IPS DF 19.7 (cell line): ENCODE data around the gene GRM4.

Source experiments
- DNase-seq: peaks from one replicate; pipeline ENCODE4 v3.0.0-alpha.2; 2013; ENCODE audit warnings: low read depth, low spot score

GRM4 gene

DNA sequence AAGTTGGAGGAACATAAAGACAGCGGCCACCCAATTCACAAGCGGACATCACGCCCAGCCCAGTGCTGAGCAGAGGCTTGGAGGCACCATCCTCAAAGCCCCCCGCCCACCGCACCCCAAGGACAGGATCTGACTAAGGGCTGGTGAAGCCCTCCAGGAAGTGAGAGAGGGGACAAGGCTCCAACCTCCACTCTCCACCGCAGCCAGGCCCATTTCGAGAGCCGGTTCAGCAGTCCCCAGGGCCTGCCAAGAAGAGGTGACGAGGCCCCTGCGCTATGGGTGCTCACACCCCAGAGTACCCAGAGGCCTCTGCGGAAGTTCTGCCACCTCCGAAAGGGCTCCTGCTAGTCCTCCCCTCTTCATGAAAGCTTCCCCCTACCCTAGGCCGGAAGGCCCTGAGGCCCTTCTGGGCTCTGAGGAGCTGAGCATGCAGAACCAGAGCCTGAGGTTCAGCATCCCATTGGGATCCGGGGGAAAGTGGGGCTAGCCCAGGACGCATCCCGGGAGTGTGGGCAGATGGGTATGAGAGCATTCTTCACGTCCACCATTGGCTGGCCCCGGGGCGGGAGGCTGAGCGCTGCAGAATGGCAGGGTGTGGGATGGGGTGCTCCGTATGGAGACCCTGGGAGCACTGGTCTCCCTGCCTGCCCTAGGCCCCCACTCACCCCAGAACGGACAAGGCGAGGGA, 2.5 kb downstream of the GRM4 start:
- no peak for DNase-seq

DNA sequence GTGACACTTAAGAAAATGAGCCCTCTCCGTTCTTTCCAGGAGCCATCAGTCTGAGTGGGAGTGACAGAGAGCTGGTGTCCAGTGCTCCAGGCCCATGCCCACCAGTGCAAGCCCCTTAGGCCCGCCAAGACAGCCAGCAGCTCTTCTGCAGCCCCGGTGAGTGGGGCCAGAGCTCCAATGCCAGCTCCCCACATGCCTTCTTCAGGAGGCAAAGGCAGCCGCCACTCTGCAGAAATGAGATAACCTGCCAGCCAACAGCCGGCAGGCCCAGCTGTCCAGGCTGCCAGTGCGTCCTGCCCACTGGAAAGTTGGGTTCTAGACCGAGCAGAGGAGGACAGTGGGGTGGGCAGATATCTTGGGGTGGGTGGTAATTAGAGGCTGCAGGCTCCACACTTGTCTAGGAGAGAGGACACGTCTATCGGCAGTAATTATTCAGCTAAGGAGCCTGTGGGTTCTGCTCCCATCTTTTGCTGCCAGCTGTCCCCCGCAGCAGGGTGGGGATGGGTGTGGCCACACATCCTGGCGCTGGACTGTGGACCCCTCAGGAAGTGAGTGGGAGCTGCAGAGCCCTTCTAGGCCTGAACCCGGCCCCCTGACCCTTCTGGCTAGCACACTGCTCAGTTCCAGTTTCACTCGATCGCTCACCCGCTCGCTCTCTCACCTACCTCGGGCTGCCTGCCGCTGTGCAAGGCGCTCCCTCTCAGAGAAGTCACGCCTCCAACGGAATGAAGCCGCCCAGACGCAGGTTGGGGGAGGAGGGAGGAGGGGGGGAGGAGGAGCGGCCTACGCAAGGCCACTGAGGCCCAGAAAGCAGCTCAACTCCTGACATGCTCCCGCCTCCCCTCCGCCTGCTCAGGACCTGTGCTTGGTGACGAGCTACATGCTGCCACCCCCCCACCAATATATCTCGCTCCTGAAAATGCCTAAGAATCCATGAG, 3.6 kb downstream of the GRM4 start:
- no peak for DNase-seq

DNA sequence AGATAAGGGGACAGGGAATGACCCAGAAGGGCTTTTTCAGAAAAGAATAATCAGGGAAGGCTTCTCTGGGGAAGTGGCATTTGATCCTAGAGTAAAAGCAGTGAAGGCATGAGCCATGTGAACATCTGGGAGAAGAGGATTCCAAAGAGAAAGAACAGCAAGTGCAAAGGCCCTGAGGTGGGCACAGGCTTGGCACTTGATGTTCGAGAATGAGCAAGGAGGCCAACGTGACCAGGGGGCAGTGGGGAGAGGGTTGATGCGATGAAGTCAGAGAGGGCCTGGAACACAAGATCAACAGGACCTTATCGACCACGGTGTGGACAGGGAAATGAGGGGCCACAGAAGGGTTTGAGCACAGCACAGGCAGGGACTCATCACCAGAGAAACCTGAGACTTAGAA, 5.8 kb downstream of the GRM4 start:
- DNase-seq = no peak

DNA sequence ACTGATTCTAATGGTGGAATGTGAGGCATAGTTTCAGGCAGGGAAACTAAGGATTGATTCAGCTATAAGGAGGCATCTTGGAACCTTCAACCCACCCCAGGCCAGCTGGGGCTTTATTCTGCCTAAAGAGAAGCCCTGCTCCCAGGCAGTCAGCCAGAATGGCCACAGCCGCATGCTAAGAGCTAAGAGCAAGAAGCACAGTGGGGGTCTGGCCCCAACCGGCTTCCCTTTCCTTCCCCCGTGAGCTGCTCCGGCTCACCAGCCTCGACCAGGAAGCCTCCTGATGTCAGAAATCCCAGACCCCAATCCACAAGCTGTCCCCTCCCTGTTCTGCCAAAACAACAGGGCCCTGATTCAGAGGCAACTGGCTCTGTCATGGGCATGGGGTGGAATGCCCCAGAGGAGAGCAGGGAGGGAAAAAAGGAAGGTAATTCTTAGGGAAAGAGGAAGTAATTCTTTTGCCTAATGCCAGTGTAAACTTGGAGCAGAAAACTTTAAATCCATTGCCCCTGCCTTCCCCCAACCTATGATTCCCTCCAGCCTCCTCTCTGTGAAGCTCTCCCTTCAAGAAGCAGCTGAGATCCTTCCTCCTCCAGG, 6.9 kb downstream of the GRM4 start:
- DNase-seq = no peak

DNA sequence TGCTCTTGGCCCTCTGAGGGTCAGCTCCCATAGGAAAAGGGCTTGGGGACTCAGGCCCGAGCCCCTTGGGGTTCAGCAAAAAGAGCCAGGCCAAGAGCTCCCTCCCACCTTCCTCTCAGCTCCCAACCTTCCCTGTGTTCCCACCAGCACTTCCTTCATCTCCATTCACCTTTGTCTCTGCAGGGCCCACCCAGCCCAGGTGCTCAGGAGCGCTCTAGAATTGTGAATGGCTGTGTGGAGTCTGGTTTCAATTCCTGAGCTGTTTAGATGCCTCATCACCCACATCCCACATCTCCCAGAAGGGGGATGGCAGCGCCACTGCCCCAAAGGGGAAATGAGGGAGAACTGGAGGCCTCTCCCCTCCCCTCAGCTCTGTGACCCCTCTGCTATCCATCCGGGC, 7.7 kb downstream of the GRM4 start:
- DNase-seq = no peak

DNA sequence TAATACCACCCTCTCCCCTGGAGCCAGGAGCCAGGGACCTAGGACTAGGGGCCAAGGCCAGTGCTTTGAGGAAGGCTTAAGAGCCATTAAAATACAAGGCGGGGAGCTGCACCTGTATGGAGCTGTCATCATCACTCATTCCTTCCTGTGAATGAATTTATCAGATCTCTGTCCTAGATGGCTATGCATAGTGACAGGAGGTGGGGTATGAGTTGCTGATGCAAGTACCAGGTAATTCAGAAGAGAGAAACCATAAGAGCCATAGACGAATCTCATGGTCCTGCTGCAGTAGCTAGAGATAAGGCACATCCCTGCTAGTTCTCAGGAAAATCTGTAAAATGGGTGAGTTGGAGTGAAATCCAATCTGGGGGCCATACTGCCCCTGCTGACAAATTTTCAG, 10.3 kb downstream of the GRM4 start:
- DNase-seq = no peak

DNA sequence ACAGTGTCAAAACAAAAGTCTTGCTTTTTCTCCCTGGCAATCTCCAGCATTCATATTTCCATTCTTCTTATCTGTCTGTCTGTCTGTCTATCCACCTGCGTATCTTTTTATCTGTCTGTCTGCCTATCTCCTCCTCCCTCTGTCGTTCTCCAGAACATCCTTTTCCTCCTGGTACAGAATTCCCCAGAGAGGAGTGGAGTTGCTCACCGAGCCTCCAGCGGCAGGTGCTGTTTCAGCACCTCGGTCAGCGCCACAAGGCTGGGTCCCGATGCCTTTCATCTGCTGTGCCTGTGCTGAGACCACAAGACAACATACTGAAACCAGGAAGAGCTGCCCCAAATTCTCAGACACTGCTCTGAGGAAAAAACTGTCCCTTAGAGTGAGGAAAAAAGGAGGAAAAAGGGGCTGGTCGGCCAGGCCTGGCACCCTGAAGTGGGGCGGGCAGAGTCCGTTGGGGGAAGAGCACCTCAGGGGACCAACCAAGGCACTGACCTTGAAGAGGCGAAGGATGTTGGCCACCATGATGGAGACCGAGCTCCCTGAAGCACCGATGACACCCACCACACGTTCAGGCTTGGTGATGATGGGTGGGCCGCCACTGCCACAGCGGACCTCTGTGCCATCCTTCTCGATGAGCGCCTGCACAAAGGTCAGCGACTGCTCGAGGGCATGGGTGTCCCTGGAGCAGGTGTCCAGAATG, 13.3 kb downstream of the GRM4 start:
- DNase-seq = no peak

DNA sequence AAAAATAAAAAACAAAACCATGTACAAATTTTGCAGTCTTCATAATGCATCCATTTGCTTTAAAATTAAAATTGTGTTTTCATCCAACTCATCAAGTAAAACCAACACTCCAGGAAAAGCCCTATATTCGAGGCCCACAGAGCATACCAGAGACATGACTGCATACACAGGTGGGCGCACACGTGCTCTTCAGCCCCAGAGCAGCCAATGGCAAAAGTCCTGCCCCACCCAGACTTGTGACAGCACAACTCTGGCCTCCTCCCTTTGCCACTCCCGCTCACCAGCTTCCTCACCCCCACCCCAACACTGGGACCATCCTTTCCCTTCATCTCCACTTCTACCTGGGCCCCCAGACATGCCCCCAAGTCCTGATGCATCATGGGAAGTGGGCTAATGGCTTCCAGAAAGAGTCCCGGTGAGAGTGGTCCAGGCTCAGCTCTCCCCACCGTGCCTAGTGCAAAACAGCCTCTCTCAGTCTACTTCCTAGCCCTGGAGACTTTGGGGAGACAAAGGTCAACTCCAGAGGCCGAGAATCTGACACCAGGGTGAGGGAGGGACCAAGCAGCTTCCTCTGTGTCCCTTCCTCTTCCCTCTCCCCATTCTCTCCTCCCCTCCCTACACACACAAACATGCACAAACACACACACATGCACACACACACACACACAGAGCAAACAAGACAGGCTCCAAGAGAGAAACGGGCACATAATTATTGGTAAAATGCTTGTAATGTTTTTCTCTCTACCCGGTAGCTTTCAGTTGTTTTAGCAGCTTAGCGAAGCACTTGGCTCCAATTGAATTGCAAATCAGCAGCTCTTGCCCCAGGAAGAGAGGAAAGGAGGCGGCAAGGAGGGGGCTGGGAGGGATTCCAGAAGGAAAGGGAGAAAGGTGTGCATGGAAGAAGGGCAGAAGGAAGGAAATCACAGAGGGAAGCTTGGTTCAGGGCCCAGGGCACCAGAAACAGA, 14.3 kb downstream of the GRM4 start:
- DNase-seq = no peak

DNA sequence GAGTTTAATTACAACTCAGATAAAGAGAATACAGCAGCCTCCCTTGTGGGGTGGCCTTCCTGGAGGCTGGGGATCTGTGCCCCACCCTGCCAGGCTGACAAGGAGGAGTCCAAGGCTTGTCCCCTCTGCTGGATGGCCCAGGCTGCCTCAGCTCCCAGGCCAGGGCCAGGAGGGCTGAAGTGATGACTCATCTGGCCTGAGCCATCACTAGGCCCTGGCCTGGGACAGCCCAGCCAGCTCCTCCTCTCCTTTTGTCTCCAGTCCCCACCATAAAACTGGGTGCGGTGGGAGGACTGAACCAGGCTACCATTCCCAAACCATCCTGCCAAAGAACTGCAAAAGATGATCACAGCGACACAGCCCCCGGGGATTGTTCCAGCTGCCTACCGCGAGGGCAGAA, 15.0 kb downstream of the GRM4 start:
- no peak for DNase-seq

DNA sequence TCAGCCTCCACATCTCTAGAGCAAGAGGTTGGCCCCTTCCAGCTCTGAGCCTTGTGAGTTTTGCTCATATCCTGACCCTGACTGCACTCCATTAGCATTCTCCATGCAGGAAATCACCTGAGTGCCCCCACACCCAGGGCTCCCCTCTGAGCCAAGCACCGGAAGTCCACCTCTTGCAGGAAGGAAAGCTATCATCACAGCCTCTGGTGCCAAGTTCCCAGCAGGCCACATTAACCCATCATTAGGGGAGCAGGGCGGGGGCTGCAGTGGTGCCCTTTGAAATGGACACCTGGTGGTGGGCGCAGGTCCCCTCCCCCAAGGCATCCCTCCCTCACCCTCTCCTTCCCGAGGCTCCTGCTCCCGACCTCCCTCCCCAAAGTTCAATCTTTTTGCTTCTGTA, 16.1 kb downstream of the GRM4 start:
- DNase-seq = no peak

DNA sequence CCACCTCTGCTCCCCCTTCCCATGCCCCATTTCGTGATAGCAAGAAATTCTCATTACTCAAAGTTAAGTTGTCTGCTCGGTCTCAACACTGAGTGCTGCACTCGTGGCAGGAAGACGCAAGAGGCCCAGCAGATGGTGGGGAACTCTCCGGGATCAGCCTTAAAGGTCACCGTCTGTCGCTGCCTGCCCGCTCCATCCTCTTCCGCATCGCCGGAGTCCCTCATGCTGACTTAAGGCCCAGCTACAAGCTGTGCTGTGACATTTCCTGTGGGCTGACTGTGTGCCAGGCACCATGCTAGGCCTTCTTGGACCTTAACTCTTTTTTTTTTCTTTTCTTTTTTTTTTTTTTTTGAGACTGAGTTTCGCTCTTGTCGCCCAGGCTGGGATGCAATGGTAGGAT, 17.8 kb downstream of the GRM4 start:
- DNase-seq = no peak

DNA sequence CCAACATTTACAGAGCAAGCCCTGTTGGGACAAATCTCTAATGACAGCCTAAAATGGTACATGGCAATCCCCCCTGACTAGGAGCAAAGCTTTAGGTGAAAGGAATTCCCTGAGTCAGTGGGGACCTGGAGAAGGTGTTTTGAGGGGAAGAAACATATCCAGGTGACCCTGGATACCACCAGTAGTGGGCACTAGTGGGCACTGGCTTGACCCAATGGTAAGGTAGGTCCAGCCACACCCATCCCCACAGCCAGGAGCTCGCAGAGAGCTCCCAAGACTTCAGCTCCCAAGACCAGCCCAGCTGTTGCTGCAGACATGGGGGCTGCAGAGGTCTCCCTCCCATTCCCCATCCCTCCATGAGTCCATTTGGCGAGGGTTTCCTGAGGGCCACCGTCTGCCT, 19.5 kb downstream of the GRM4 start:
- DNase-seq = no peak

DNA sequence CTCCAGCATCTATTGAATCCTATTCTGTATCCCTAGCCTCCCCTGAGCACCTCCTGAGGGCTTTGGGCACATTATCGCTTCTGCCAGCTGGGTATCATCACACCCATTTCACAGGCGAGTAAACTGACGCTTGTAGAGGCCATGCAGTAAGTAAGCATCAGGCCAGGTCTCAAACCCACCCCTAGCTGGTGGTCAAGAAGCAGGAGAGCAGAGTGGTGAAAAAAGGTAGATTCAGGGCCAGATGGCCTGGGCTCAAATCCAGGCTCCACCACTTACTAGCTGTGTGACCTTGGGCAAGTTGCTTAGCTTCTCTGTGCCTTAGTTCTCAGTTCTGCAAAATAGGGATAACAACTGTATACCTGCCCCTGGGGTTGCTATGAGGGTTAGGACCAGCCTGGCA, 19.9 kb downstream of the GRM4 start:
- no peak for DNase-seq

DNA sequence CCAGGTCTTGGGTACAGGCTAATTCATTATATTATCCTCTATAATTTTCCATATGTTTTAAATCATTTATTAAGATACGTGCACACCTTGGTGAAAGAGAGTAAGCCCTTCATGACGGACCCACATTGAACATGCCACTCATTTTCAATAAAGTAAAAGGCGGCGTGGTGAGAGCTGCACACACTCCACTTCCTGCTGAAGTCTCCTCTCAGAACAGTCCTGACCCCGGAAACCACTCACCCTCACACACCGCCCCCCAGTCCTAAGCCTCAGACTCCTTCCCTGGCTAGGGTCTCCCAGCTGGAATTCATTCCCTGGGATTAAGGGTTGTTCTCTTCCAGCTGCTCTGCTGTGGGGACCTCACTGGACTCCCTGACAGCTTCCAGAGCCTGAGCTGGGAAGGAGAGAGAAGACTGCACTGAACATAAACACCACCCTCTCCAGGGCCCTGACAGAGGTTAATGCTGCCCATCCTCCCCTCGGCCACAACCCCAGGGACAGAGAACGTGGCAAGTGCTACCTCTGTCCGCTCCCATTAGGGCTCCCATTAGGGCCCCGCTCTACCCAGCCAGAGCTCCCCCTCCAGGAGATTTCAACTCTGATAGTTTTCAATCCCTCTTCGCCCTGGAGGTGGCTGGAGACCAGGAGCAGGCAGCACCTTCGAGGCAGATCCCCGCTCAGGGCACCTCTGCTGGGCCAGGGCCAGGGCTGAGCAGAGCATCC, 24.8 kb downstream of the GRM4 start:
- DNase-seq = no peak

DNA sequence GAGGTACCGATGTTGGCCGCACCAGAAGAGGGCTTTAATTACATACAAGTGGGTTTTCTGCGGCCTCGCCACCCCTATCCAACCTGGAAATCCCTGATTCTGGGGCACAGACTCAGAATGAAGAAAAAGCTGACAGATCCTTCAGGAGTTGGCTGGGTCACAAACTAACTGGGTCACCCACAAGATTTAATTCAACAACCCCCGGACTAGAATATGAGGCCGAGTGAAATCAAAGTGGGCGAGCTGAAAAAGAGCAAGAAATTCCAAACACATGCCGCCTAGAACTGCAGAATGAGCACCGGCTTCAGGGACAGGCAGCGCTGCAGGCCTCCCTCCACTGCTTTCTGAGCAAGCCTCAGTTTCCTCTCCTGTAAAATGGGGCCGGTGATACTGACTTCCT, 30.0 kb downstream of the GRM4 start:
- DNase-seq = no peak

DNA sequence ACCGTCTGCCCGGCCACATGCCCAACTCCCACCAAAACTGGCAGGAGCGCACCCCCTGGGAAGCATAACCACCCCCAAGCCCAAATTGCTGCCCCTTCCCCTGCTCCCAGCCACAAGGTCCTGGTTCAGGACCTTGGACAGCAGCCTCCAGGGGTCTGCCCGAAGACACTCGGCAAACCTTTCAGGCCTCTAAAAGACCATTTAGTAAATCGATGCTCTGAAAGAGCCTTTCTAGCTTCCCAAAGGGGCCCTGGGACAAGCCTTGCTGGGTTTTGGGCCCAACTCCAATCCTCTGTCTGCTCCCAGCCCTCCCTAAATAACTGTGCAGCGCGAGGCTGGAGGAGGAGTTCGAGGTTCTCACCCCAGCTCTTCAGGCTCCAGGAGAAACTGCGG, 30.5 kb downstream of the GRM4 start:
- no peak for DNase-seq

DNA sequence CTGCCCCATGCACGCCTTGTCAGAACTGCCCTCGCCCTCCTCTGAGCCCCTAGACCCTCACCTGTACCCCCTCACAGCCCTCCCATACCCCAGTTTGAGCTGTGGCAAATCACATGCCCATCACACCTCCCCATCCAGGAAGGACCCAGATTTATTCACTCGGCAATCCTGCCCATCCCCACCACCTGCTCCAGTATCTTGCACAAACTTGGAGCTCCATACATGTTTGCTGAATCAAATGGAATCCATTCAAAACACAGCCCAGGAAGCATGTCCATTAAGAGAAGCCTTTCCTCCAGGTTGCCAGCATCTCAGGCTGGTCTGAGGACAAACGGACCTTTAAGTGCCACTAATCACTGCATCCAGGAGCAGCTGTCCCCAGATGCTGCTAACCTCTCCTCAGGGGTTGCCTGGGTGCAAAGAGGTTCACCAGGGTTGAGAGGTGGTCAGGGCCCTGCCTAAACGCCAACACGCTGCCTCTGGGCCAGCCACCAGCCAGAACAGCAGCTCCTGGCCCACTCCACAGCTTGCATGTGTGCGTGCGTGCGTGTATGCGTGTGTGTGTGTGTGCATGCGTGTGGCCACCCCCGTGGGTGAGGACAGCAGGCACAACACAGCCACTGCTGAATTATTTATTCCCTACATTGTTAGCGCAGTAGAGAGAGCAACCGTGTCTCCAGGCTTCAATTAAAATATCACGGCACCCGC, 31.0 kb downstream of the GRM4 start:
- DNase-seq = no peak

DNA sequence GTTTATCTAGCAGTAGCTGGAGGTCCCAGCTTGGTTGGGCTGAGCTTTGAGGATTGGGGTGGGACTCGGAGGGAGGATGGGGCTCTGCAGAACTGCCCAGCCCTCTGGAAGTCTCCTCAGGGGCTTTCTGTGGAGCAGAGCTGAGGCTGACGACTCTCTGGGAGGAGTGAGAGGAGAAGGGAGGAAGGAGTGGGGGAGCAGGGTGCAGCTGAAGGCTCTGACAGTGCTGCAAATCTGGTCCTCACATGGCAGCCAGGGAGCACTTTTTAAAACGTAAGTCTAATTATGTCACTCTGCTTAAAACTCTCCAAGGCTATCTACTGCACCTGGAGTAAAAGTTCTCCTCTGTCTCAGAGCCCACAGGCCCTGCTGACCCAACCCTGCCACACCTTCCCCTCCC, 32.4 kb downstream of the GRM4 start:
- no peak for DNase-seq

DNA sequence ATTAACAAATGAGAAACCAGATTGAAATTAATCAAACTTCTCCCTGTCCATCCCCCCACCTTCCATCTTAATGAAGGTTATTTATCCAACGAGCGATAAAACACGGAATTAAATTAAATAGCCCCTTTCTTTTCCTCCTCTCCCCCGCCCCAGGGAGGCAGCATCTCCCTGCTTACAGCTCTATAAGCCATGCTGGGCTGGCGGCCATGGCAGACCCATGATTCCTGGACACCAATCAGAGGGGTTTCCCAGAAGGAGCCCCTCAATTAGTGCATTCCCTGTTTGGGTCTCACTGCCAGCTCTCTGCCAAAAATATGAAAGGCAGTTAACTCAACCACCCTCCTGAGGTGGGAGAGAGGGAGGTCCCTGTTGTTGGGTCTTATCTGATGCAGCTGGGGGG, 33.8 kb downstream of the GRM4 start:
- no peak for DNase-seq

DNA sequence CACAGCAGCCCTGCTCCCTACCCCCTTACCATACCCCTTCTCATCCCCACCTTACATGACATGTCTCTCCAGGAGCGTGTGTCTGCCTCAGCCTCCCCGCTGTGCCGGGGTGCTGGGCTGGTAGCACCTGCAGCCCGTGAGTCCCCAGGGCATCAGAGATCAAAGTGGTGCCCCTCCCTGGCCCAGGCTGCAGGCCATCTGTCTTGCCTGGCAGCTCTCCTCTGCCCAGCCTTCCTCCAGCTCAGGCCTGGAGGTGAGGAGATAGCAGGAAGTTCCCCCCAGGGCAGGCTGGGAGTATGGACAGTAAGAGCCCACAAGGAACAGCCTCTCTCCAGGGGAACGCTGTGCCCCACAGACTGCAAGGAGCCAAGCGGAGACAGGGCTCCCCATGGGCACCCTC, 35.3 kb downstream of the GRM4 start:
- DNase-seq = no peak
